Adrenal gland (tissue), 12 donors: Measurements from ENCODE around the gene DLGAP3. TPM values are rescaled to one million over a fixed set of nuclear protein-coding genes. Genes with fewer than 3 reads are reported as not detected.

ENCODE experiments used
- DNase-seq, 7 donors: peaks; one replicate each; pipeline ENCODE4 v3.0.0-alpha.2; 2019 to 2020
- H3K27ac ChIP-seq, 5 donors: fragments of 200-600 bp; sonication (generic) in 4 of 5; 1 replicate in 3 of 5; 2 replicates in 2 of 5; pipeline versions ENCODE4 v1.5.1 to v1.8.0; 2016 to 2020; ENCODE audit warnings: mild to moderate bottlenecking in 1 of 5
- H3K27me3 ChIP-seq: fragments of 200-600 bp; 2 replicates; pipeline ENCODE4 v1.8.0; 2021
- H3K36me3 ChIP-seq, 2 donors: fragments of 200-600 bp; replicated peaks in 1 of 2; 1 replicate in 1 of 2; 2 replicates in 1 of 2; pipeline versions ENCODE4 v1.5.1 to v1.8.0; 2018 to 2022
- H3K4me1 ChIP-seq, 2 donors: fragments of 200-600 bp; replicated peaks in 1 of 2; 1 replicate in 1 of 2; 2 replicates in 1 of 2; pipeline versions ENCODE4 v1.5.1 to v1.8.0; 2018 to 2021
- H3K4me3 ChIP-seq, 4 donors: fragments of 200-600 bp; sonication (generic) in 3 of 4; one replicate each; pipeline ENCODE4 v1.5.1; 2016 to 2018
- H3K9me3 ChIP-seq, 3 donors: fragments of 200-600 bp; sonication (generic) in 1 of 3; replicated peaks in 1 of 3; 1 replicate in 2 of 3; 2 replicates in 1 of 3; pipeline versions ENCODE4 v1.5.1 to v1.8.0; 2016 to 2021
- POLR2A ChIP-seq, 2 donors: fragments of 450-650 bp; IDR thresholded peaks; one replicate each; pipeline ENCODE4 v1.6.1; 2017; ENCODE audit warnings: antibody characterized with exemption in 2 of 2, mild to moderate bottlenecking in 2 of 2, moderate library complexity in 1 of 2
- WGBS, 4 donors: extraction: QIAGEN DNeasy Blood & Tissue Kit in 2 of 4; methylation state at CpG; one replicate each; pipeline versions ENCODE4 v1.1.5 to v1.1.7; 2013 to 2017; 5-methylcytosine and 5-hydroxymethylcytosine counted together
- intact Hi-C, 2 donors: fragments of 100-400 bp; cut with DNase I; formaldehyde crosslinking; loops; one replicate each; pipeline versions ENCODE4 v1.14.1 to v1.15.0; 2022 to 2023
- polyA plus RNA-seq, 3 donors: library from polyadenylated mRNA; stranded (reverse); fragments of 200-250 nt in 2 of 3; fragments of 350-450 nt in 1 of 3; fragmentation: Illumina TruSeq in 1 of 3; extraction: RNeasy Lipid Tissue Mini Kit (QIAGEN cat#74804) in 1 of 3; gene quantifications; one replicate each; pipeline ENCODE4 v1.2.3, GENCODE V29; 2013 to 2014
- total RNA-seq, 9 donors: library from RNA; depleted of rRNA in 4 of 9; stranded (reverse); fragments of >200 nt in 4 of 9; fragments of 120-200 nt in 1 of 9; fragmentation: NEBNext Ultra II Directional in 1 of 9; extraction: Animal tissue kit (Norgen Biotek cat#: 25700) in 1 of 9; gene quantifications; one replicate each; pipeline versions ENCODE4 v1.1.0 to v1.2.4, GENCODE V29; 2013 to 2023
- TF ChIP-seq, protein P1 (sequence below), 6 experiments: fragments of 450-650 bp in 4 of 6; fragments of 200-600 bp in 2 of 6; sonication (generic) in 1 of 6; IDR thresholded peaks; 1 replicate in 5 of 6; 2 replicates in 1 of 6; pipeline versions ENCODE4 v1.5.1 to v1.8.0; 2016 to 2021; ENCODE audit warnings: antibody characterized with exemption in 6 of 6, mild to moderate bottlenecking in 2 of 6, moderate library complexity in 1 of 6
- donor health status: healthy with polysubstance abuse.
- donor health status: Bipolar disorder and iron deficiency.
- donor health status: DM: yes; HTN: yes; CAD: no.
- donor health status: DM: no; HTN: no; CAD: no.
- donor health status: DM: no; HTN: no; CAD: no.
- donor health status: DM: yes; HTN: yes; CAD: no.

DLGAP3 gene
- total and polyA plus RNA-seq, 12 donors: 0.13 to 1.6 (median 0.47) TPM

DNA sequence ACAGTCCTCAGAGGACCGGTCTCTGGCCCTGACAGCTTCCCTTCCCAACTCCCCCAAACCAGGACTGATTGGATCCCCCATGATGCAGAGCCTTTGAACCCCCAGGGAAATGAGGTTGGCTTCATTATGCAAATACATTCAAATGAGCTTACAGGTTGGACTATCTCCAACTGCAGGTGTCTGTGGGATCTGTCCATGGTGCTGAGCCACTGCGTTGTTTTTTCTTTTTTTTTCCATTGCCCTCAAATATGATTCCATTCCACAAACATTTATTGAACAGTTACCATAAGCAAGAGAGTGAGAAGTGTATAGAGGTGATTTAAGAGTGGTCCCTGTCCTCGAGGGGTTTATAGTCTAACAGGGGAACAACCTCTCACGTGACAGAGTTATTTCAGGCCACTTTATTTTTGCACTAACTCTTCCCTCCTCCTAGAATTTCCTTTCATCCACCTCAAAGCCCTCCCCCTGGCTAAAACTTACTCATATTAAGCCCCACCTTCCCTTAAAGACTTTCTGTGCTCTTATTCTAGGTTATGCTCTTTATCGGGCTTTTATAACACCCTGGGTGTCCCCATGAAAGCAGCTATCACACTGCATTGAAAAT, 21.9 kb downstream of the DLGAP3 start:
- WGBS, 4 donors: 65 to 74% (median 68%) methylated on average over 5 of the region's 5 CpGs
- Histone ChIP-seq H3K36me3 (no peaks in the 10 kb centered on the region), H3K4me3 (no peak overlapping the region), H3K4me1 (no peaks in the 10 kb centered on the region), H3K9me3 (no peaks in the 10 kb centered on the region), H3K27ac (no peak overlapping the region), H3K27me3 (no peaks in the 10 kb centered on the region)
- intact Hi-C loops: loop anchor here in 1 of 2 donors (10.0 kb wide), 1 partner anchor 693 kb away; no protein-coding TSS in a partner anchor
- TF ChIP-seq POLR2A (IDR thresholded peaks at IDR 0.05): no peak
- TF ChIP-seq, protein P1, sequence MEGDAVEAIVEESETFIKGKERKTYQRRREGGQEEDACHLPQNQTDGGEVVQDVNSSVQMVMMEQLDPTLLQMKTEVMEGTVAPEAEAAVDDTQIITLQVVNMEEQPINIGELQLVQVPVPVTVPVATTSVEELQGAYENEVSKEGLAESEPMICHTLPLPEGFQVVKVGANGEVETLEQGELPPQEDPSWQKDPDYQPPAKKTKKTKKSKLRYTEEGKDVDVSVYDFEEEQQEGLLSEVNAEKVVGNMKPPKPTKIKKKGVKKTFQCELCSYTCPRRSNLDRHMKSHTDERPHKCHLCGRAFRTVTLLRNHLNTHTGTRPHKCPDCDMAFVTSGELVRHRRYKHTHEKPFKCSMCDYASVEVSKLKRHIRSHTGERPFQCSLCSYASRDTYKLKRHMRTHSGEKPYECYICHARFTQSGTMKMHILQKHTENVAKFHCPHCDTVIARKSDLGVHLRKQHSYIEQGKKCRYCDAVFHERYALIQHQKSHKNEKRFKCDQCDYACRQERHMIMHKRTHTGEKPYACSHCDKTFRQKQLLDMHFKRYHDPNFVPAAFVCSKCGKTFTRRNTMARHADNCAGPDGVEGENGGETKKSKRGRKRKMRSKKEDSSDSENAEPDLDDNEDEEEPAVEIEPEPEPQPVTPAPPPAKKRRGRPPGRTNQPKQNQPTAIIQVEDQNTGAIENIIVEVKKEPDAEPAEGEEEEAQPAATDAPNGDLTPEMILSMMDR (IDR thresholded peaks at IDR 0.05): no peak
- no peak for DNase-seq

DNA sequence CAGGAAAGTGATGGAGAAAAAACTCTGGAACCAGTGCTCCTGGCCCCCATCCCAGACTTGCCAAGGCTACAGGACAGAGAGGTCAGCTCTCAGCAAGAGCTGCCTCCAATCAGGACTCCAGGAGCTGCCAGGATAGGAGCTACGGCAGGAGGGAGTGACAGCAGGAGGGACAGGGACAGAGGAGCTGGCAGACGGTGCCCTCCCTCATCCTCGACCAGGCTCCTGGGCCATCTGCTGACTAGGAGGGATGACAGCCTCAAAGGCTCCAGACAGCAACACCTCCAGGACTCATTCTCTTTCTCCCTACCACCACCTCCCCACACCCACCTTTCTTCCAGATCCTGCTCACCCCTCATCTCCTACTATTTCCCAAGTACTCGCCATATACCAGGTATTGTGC, 22.7 kb downstream of the DLGAP3 start:
- H3K27ac ChIP-seq: no peak overlapping the region
- no peaks in the 10 kb centered on the region for H3K4me1 ChIP-seq
- intact Hi-C loops: loop anchor here in 1 of 2 donors (10.0 kb wide), 1 partner anchor 692 kb away; no protein-coding TSS in a partner anchor
- no peak overlapping the region for H3K4me3 ChIP-seq
- no peaks in the 10 kb centered on the region for H3K27me3 ChIP-seq
- no peaks in the 10 kb centered on the region for H3K9me3 ChIP-seq
- TF ChIP-seq, protein P1 (IDR thresholded peaks at IDR 0.05): no peak
- TF ChIP-seq POLR2A (IDR thresholded peaks at IDR 0.05): no peak
- H3K36me3 ChIP-seq: no peaks in the 10 kb centered on the region
- DNase-seq: no peak
- WGBS, 4 donors: 50 to 71% (median 65%) methylated on average over 4 of the region's 4 CpGs

DNA sequence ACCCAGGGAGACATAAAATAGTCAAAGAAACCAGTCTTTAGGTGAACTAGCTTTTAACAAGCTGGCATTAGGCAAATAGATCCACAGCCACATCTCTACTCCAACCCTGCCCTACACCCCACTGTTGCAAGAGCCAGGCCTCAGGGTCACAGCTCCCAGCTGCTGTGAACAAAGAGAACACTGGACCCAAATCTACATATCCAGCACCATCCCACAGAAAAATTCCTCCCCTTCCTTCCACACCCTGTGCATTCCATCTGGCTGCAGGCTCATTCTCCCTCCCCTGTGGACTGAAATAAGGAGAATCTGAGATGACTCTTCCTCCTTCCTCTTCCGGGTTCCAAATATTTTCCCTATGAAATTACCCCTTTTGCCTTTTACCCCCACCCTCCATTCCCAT, 23.2 kb downstream of the DLGAP3 start:
- Histone ChIP-seq H3K9me3 (no peaks in the 10 kb centered on the region), H3K4me3 (no peak overlapping the region), H3K4me1 (no peaks in the 10 kb centered on the region), H3K27me3 (no peaks in the 10 kb centered on the region), H3K27ac (no peak overlapping the region), H3K36me3 (no peaks in the 10 kb centered on the region)
- TF ChIP-seq, protein P1 (IDR thresholded peaks at IDR 0.05): no peak
- no peak for TF ChIP-seq POLR2A (IDR thresholded peaks at IDR 0.05)
- DNase-seq: no peak
- WGBS, 4 donors: 63 to 94% (median 85%) methylated on average over 1 of the region's 1 CpG
- intact Hi-C loops: loop anchor here in 1 of 2 donors (10.0 kb wide), 1 partner anchor 691 kb away; no protein-coding TSS in a partner anchor

DNA sequence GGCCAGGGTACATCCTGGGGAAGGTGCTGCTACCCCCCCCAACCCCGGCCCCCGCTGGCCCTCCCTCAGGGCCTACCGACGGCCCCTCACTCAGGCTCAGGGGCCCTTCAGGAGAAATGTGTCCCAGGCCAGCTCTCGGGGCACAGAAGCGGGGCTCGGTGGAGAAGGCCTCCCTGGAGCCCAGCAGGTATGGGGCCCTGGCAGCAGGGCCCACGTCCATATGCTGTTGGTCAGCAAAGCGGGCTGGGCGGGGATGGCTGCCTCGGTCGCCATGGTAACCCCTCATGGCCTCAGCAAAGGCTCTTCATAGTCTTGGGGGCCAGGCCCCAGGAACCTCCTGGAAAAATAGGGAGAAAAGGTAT, 24.4 kb downstream of the DLGAP3 start:
- Histone ChIP-seq H3K27ac (no peak overlapping the region), H3K9me3 (no peaks in the 10 kb centered on the region), H3K36me3 (no peaks in the 10 kb centered on the region), H3K4me1 (no peaks in the 10 kb centered on the region), H3K4me3 (no peak overlapping the region), H3K27me3 (no peaks in the 10 kb centered on the region)
- intact Hi-C loops: loop anchor here in 1 of 2 donors (10.0 kb wide), 1 partner anchor 690 kb away; no protein-coding TSS in a partner anchor
- no peak for DNase-seq
- 85 to 95% (median 93%) methylated on average over 8 to 12 of the region's 12 CpGs for WGBS, 4 donors
- TF ChIP-seq, protein P1 (IDR thresholded peaks at IDR 0.05): no peak
- TF ChIP-seq POLR2A (IDR thresholded peaks at IDR 0.05): no peak
